Mucosa of stomach (tissue), 1 donor: ENCODE data around the gene C1QTNF5.

Experiments
- H3K27me3 ChIP-seq: one replicate; pipeline ENCODE4 v1.7.0; 2013; ENCODE audit warnings: mild to moderate bottlenecking, low read length; ENCODE audit not compliant: control insufficient read depth, insufficient read depth
- H3K36me3 ChIP-seq: one replicate; pipeline ENCODE4 v1.7.0; 2013; ENCODE audit warnings: low read length; ENCODE audit not compliant: control insufficient read depth, insufficient read depth
- H3K4me1 ChIP-seq: one replicate; pipeline ENCODE4 v1.7.0; 2013; ENCODE audit warnings: mild to moderate bottlenecking, low read length; ENCODE audit not compliant: control insufficient read depth, insufficient read depth
- H3K4me3 ChIP-seq: one replicate; pipeline ENCODE4 v1.7.0; 2013; ENCODE audit warnings: low read length
- H3K9ac ChIP-seq: one replicate; pipeline ENCODE4 v1.7.0; 2013; ENCODE audit warnings: mild to moderate bottlenecking, low read length, moderate library complexity
- H3K9me3 ChIP-seq: one replicate; pipeline ENCODE4 v1.7.0; 2013; ENCODE audit warnings: mild to moderate bottlenecking, low read length, moderate library complexity; ENCODE audit not compliant: control insufficient read depth
- donor health status: Pancreatic carcinoma.

The C1QTNF5 gene

DNA sequence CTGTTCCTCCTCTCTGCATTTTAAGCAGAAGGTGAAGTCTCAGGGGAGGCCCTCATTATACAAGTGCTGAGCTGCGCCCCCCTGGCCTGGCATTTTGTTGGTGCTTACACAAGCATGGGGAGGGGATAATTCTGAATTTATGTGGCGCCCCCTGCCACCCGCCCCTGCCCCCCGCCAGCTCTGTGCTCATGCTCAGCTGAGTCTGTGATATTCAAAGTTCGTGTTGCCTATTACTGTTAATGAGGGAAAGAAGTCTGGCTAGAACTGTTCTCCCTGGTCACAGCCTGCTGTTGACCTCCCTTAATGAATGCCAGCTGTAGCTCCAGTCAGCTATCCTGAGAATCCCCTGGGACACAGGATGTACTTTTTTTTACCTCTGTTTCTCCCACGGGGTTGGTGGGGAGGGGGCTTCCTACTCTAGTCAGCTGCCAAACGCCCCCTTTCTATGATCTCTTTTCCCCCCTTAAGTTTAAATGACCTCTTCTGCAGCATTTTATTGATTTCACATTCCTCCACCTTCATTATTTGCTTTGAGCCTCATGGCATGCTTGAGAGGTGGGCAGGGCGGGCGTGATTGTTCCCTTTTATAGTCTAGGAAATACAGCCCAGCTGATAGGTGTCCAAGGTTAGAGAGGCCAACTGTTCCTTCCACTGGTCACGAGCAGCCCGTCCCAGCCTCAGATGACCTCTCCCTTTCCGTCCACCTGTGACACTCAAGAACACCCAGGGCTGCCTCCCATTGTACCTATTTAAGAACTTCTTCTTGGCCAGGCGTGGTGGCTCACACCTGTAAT is 28.6 kb upstream of the C1QTNF5 start:
- H3K9ac ChIP-seq, result peak overlapping the region; percentile 9
- H3K9me3 ChIP-seq, result no peaks in the 10 kb centered on the region
- peaks cover 7% of the 10 kb centered on the region for H3K27me3 ChIP-seq
- no peak overlapping the region for H3K4me3 ChIP-seq
- H3K36me3 ChIP-seq, result no peaks in the 10 kb centered on the region
- peaks cover 65% of the 10 kb centered on the region for H3K4me1 ChIP-seq

DNA sequence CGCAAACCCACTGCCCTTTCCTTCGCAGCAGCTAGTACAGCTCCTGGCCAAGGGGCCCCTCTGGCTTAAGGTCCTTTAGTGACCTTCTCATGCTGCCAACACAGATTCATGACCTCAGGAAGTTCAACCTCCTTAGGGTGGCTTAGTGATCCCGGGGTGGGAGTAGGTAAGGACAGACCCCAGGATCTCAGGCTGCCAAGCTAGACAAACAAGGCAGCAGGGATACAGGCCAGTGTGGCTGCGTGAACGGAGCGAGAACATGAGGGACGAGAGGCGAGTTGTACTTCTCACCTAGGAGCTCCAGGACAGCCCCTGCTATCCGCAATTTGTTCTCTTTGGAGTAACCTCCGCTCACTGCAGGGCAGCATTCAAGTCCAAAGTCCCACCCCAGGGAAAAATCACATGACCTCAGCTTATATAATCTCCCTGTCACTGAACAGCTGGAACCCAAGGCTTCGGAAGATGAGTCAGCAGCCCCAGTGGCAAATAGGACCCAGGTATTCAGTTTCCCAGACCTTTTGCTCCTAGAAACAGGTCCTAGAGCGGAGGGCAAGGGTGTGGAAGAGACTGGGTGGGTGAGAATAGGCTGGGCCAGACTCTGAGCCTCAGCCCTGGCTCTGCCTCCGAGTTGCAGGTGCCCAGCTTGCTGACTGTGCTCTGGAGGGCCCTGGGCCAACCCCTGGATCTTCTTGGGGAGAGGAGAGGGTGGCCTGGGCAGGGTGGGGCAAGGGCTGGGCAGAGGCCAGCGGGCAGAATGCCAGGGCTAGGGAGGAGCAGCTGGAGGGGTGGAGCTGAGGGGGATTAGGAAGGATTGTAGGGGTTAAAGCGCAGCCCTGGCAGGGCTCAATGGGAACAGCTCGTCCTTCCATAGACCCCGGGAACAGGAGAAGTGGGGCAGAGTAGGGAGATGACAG is 27.7 kb upstream of the C1QTNF5 start:
- peak overlapping the region; percentile 9 for H3K9ac ChIP-seq
- no peak overlapping the region for H3K4me3 ChIP-seq
- no peaks in the 10 kb centered on the region for H3K36me3 ChIP-seq
- peaks cover 67% of the 10 kb centered on the region for H3K4me1 ChIP-seq
- no peaks in the 10 kb centered on the region for H3K9me3 ChIP-seq
- H3K27me3 ChIP-seq, result peaks cover 12% of the 10 kb centered on the region

DNA sequence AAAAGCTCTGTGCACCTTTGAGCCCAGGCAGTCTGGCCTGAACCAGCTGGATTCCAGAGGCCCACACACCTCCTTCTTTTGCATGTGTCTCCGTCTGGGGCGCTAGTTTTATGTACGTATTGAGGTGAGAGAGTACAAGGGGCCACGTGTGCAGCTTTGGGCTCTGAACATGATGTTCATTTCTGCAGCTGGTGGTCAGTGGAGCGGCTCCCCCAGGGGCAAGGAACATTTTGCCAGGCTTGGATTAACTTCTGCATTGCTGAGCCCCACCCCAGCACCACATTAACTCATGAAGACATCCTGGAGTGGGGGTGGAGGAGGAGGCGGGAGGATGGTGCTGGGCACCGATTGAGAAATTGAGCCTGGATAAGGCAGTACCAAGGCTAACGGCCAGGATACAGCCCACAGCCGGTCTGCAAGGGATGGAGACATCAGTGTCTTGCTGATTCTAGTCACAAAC is 27.0 kb upstream of the C1QTNF5 start:
- Histone ChIP-seq H3K9ac (no peak overlapping the region), H3K27me3 (peaks cover 16% of the 10 kb centered on the region), H3K4me3 (no peak overlapping the region), H3K4me1 (peaks cover 67% of the 10 kb centered on the region), H3K36me3 (no peaks in the 10 kb centered on the region), H3K9me3 (no peaks in the 10 kb centered on the region)

DNA sequence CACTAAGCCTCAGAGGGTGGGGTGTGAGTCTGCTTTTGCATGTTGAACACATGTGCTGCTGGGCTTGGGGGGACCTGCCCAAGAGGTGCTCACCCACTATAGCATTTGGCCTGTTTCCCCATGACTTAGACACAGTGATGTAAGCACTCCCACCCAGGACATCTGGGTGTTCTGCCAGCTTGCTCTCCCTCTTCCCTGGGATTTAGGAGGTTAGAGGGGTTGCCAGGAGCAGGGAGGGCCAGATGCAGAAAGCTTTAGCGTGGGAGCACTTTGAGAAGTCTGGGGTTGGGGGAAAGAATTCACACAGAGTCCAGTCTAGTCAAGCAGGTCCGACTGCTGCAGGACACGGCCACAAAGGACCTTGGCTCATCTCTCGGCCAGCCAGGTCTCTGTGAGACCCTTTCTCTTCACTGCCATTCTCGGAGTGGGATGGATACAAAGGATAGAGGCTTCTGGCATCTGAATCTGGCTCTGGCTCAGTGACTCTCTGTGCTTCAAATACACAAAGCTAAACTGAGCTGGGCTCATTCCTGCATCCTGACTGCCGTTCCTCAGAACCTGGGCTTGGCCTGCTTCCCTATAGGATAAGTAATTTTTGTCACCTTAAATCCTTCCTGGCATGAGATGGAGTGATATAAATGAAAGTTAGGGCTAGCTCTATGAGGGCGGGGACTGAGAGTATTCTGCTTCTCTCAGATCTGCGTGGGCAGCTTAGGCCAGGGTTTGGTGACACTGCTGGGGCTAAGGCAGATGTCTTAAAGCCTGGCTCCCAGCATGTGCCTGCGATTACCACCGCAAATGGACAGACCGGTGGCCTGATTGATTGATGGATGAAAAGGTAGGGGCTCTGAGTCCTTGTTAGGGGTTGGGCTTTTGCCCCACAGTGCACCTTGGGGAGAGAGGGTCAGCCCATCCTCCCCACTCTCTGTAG is 26.3 kb upstream of the C1QTNF5 start:
- peaks cover 16% of the 10 kb centered on the region for H3K27me3 ChIP-seq
- H3K4me1 ChIP-seq, result peaks cover 69% of the 10 kb centered on the region
- H3K36me3 ChIP-seq, result no peaks in the 10 kb centered on the region
- H3K9ac ChIP-seq, result no peak overlapping the region
- H3K4me3 ChIP-seq, result no peak overlapping the region
- no peaks in the 10 kb centered on the region for H3K9me3 ChIP-seq

DNA sequence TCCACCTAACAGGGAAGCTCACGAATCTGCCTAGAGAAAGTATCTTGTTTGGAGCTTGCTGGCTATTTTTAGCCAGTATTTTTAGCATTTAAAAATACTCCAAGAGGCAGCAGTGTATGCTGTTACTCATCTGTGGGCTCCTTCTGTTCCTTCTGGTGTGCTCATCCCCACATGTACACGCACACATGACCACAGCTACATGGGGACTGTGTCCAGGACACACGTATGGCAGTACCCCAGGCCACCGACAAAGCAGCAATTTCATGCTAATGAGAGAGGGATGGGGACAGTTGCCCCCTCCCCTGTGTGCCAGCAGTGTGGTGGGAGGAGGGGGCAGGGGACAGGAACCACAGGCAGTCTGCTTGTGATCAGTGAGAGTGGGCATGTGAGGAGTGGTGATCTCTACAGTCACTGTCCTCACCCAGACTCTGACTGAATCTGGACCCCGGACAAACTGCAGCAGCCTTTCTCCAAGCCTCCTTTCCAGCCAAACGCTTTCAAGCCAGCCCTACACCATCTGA is 24.4 kb upstream of the C1QTNF5 start:
- H3K9me3 ChIP-seq, result no peaks in the 10 kb centered on the region
- no peak overlapping the region for H3K9ac ChIP-seq
- H3K4me3 ChIP-seq, result no peak overlapping the region
- H3K36me3 ChIP-seq, result no peaks in the 10 kb centered on the region
- H3K4me1 ChIP-seq, result peaks cover 64% of the 10 kb centered on the region
- H3K27me3 ChIP-seq, result peaks cover 16% of the 10 kb centered on the region

DNA sequence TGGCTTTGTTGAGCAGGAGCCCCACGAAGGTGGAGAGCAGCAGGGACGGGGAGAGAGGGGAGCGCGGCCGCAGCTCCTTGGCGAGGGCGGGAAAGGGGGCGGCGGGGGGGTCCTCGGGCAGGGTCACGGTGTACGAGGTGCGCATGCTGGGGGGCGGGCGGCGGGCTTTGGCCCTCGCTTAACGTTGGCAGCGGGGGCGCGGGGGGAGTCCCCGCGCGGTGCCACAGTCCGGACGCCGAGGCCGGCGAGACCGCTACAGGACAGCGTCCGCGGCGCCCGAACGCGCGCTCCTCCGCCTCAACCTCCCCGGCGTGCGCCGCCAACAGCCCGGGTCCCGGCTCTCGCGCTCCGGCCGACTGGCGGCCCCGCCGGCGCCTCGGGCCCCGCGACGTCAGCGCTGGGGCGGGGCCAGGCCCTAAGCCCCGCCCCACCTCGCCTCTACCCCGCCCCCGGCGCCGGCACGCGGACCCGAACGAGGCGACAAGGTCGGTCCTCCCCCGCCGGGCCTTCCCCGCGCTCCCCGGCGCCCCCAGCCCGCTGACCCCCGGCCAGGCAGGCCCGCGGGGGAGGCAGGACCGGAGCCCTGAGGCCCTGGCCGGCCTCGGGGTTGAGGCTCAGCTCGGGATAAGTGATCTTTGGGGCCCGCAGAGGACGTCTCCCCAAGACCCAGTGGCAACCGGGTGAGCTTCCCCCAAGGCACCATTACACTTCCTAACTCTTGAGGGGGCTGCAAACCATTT is 23.3 kb upstream of the C1QTNF5 start:
- Histone ChIP-seq H3K36me3 (no peaks in the 10 kb centered on the region), H3K4me3 (no peak overlapping the region), H3K27me3 (peaks cover 16% of the 10 kb centered on the region), H3K9me3 (no peaks in the 10 kb centered on the region), H3K4me1 (peaks cover 53% of the 10 kb centered on the region), H3K9ac (peak overlapping the region; percentile 42)

DNA sequence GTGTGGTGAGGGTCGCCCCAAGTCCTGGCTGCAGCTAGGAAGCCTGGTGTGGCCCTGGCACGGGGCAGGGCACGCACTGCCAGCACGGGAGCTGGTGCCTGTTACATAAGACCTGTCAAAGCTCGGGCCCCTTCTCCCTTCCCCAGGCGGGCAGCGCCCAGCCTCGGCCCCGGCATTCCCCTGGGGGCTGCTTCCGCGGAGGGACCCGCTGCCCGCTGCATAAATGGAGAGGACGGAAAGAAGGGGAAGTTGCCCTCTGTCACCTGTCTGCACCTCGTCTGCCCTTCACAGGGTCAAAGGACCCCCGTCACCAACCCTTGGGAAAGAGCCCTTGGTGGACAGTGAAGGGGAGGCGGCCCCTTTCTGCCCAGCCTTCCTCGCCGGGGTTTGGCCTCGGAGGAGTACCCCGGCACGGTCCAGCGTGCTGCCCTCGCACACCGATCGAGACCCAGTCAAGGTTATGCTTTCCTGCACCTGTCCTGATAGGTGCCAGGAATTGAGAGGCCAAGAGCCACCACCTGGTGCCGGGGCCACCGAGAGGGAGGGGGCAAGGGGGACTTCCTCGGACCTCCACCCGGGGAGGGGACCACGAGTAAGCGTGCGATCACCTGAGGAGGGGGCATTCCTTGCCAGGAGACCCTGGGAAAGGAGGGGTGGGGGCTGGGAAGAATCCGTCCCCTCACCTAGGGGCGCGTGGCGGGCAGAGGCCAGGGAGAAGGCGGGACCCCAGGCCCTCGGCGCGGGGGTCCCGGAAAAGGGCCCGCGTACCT is 22.6 kb upstream of the C1QTNF5 start:
- Histone ChIP-seq H3K36me3 (no peaks in the 10 kb centered on the region), H3K4me1 (peaks cover 45% of the 10 kb centered on the region), H3K9me3 (no peaks in the 10 kb centered on the region), H3K9ac (peak overlapping the region; percentile 42), H3K4me3 (no peak overlapping the region), H3K27me3 (peaks cover 16% of the 10 kb centered on the region)

DNA sequence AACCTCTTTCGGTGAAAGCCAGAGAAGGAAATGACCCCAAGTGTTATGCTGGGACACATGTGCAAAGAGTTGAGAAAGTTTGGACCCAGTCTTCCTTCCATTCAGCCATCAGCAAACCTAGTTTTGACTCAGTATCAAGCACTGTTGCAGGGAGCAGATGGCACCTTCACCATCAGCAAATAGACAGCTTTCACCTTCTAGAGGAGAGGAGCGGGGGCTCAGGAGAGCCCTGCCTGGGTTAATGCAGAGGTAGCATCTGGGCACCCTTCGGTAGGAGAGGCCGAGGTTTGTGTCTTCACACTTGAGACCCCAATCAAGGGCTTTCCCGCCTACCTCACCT is 22.0 kb upstream of the C1QTNF5 start:
- no peaks in the 10 kb centered on the region for H3K36me3 ChIP-seq
- peaks cover 40% of the 10 kb centered on the region for H3K4me1 ChIP-seq
- H3K4me3 ChIP-seq, result no peak overlapping the region
- no peaks in the 10 kb centered on the region for H3K9me3 ChIP-seq
- H3K9ac ChIP-seq, result no peak overlapping the region
- peaks cover 16% of the 10 kb centered on the region for H3K27me3 ChIP-seq

DNA sequence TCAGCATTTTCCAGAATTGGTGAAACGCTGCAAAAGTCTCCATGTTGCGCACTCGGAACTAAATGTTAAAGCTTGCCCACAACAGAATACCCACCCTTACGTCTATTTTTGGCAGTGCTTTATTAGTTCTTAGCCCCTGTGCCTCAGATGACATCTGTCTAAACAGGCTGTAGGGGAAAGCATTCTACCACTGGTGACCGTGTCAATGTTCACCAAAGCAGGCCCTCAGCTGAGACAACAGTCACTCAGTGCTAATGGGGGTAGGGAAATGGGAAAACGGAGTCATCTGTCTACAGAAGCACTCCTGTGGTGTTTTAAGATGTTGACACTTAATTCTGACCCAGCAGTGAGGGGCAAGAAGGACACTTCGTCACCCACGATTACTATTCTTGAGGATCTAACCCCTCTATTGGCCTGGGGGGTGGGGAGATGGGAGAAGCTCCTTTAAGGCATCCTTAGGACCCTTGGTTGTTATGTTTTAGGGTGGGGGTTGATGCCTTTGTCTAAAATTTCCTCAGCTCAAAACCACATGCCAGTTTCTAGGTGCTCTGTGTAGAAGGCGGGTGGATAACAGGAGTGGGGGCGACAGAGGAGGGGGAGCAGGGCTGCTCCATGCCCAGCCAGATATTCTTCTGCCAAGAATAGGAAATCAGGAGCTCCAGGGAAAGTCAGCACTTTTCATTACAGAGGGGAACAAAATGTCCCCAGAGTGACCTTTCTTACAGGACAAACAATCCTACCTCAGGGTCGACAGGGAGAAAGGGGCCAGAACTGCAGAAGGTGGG is 21.4 kb upstream of the C1QTNF5 start:
- Histone ChIP-seq H3K4me1 (peaks cover 34% of the 10 kb centered on the region), H3K9me3 (no peaks in the 10 kb centered on the region), H3K27me3 (peaks cover 16% of the 10 kb centered on the region), H3K9ac (no peak overlapping the region), H3K4me3 (no peak overlapping the region), H3K36me3 (no peaks in the 10 kb centered on the region)
